Testis (tissue), 3 donors: Measurements from ENCODE around the gene LAMTOR1. TPM values are rescaled to one million over a fixed set of nuclear protein-coding genes. Genes with fewer than 3 reads are reported as not detected.

Experiments
- DNase-seq: peaks from one replicate; pipeline ENCODE4 v3.0.0-alpha.2; 2019
- H3K27ac ChIP-seq, 2 donors: fragments of 200-600 bp; sonication (generic); one replicate each; pipeline ENCODE4 v1.5.1; 2019
- H3K27me3 ChIP-seq: fragments of 200-600 bp; sonication (generic); one replicate; pipeline ENCODE4 v1.5.1; 2019
- H3K36me3 ChIP-seq: fragments of 200-600 bp; sonication (generic); one replicate; pipeline ENCODE4 v1.5.1; 2017; ENCODE audit warnings: low read depth; ENCODE audit errors: missing control alignments
- H3K4me1 ChIP-seq: fragments of 200-600 bp; sonication (generic); one replicate; pipeline ENCODE4 v1.5.1; 2019
- H3K4me3 ChIP-seq, 2 donors: fragments of 200-600 bp; sonication (generic); one replicate each; pipeline ENCODE4 v1.5.1; 2017 to 2019
- H3K9me3 ChIP-seq: fragments of 200-600 bp; sonication (generic); one replicate; pipeline ENCODE4 v1.5.1; 2017
- POLR2A ChIP-seq: fragments of 450-650 bp; IDR thresholded peaks from one replicate; pipeline ENCODE4 v1.6.1; 2017; ENCODE audit warnings: antibody characterized with exemption, mild to moderate bottlenecking, moderate library complexity
- WGBS, 2 donors: methylation state at CpG; one replicate each; pipeline ENCODE4 v1.1.5; 2018; 5-methylcytosine and 5-hydroxymethylcytosine counted together
- intact Hi-C: fragments of 100-400 bp; cut with DNase I; formaldehyde crosslinking; loops from one replicate; pipeline ENCODE4 v1.15.1; 2023; ENCODE audit warnings: low total_unique reads
- polyA plus RNA-seq: library from polyadenylated mRNA; stranded (reverse); fragments of 350-450 nt; fragmentation: Illumina TruSeq; extraction: RNeasy Lipid Tissue Mini Kit (QIAGEN cat#74804); gene quantifications from one replicate; pipeline ENCODE4 v1.2.3, GENCODE V29; 2014; ENCODE audit warnings: low read depth, low replicate concordance; ENCODE audit not compliant: insufficient read depth
- total RNA-seq, 2 donors: library from RNA; depleted of rRNA; stranded (reverse); fragments of >200 nt; gene quantifications; one replicate each; pipeline ENCODE4 v1.2.3, GENCODE V29; 2016
- TF ChIP-seq, protein P1 (sequence below), 3 experiments: fragments of 450-650 bp in 2 of 3; fragments of 200-600 bp in 1 of 3; sonication (generic) in 1 of 3; IDR thresholded peaks; one replicate each; pipeline ENCODE4 v1.5.1; 2016 to 2019; ENCODE audit warnings: antibody characterized with exemption in 3 of 3, mild to moderate bottlenecking in 2 of 3, moderate library complexity in 1 of 3

The LAMTOR1 gene
- total and polyA plus RNA-seq, 3 donors from 2014 or later = 86.9 to 107 (median 89.0) TPM

DNA sequence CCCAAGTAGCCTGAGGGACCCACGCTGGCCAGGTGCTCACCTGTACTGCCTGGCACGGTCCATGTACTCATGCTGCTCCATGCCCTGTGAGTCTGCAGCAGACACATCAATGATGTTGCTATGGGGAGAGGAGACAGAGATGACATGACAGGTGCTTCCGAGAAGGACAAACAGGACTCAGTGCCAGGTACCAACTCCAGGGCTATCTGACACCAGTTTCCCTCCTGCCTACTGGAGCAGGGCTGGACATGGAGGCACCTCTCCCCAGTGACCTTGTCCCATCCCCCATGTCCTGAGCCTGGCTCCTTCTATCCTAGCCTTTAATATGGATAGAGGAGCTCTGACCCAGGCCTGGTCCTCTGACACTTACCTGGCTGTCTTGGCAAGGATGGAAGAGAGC lies 4.4 kb downstream of the LAMTOR1 start:
- H3K4me1 ChIP-seq = peaks cover 21% of the 10 kb centered on the region
- no peaks in the 10 kb centered on the region for H3K27me3 ChIP-seq
- H3K27ac ChIP-seq = no peak overlapping the region
- H3K36me3 ChIP-seq = no peaks in the 10 kb centered on the region
- no peak overlapping the region for H3K4me3 ChIP-seq
- no peaks in the 10 kb centered on the region for H3K9me3 ChIP-seq
- TF ChIP-seq, protein P1, sequence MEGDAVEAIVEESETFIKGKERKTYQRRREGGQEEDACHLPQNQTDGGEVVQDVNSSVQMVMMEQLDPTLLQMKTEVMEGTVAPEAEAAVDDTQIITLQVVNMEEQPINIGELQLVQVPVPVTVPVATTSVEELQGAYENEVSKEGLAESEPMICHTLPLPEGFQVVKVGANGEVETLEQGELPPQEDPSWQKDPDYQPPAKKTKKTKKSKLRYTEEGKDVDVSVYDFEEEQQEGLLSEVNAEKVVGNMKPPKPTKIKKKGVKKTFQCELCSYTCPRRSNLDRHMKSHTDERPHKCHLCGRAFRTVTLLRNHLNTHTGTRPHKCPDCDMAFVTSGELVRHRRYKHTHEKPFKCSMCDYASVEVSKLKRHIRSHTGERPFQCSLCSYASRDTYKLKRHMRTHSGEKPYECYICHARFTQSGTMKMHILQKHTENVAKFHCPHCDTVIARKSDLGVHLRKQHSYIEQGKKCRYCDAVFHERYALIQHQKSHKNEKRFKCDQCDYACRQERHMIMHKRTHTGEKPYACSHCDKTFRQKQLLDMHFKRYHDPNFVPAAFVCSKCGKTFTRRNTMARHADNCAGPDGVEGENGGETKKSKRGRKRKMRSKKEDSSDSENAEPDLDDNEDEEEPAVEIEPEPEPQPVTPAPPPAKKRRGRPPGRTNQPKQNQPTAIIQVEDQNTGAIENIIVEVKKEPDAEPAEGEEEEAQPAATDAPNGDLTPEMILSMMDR (IDR thresholded peaks at IDR 0.05) = no peak
- no peak for TF ChIP-seq POLR2A
- intact Hi-C loops = no loop called here
- WGBS, 2 donors = 93 to 94% methylated on average over 3 of the region's 3 CpGs
- no peak for DNase-seq

DNA sequence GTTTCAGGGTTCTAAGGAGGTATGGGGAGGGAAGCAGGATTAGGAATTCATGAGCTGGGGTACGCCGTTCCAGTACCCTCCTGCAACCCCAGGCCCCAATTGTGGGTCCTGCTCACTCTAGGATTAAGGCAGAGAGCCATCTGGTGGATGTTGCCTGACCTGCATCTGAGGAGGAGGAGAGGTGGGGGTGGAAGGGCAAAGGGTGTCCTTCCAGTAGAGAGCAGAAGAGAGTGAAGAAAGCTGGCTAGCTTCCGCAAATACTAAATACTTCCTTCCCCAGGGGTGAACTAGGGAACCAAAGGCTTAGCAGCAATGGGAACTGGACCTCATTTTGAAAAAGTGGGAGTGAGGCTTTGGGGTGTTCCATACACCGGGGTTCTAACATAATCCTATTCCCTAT lies 11.8 kb downstream of the LAMTOR1 start:
- no peaks in the 10 kb centered on the region for H3K9me3 ChIP-seq
- no peak overlapping the region for H3K4me3 ChIP-seq
- TF ChIP-seq, protein P1 (IDR thresholded peaks at IDR 0.05) = peak; percentile 73 to 81 (median 74)
- TF ChIP-seq POLR2A = no peak
- H3K27me3 ChIP-seq = no peaks in the 10 kb centered on the region
- 54 to 65% methylated on average over 4 of the region's 4 CpGs for WGBS, 2 donors
- H3K36me3 ChIP-seq = no peaks in the 10 kb centered on the region
- peak; percentile 86 for DNase-seq
- H3K27ac ChIP-seq = no peak overlapping the region
- peaks cover 3% of the 10 kb centered on the region for H3K4me1 ChIP-seq
- intact Hi-C loops = no loop called here

DNA sequence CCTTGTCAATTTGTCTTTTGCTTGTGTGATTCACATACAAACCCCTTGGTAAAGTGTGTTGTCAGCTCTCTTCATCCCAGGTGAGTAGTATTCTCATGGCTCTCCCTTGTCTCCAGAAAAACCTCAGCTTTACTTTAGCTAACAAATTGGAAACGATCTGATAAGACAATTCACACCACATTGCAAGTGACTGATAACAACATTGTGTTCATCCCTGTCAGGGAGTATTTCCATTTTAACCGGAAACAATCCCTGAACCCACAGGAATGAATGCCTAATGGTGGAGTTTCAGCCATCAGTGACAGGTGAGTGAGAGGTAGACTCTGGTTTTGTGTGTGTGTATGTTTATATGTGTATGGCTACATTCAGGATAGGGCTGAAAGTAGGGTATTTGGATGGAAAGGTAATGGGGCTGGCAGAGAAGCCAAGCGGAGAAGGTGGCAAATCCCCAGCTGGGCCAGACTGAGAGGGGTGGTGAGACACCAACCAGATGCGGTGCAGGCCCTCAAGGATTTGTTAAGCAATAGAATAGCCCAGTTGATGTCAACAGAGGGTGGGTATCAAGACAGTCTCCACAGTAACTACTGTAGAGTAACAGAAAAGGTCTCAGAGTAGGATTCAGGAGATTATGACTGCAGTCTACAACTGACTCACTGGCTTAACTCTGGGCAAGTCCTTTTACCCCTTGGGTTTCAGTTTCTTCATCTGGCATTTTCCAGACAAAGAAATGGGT lies 14.9 kb downstream of the LAMTOR1 start:
- peaks cover 3% of the 10 kb centered on the region for H3K4me1 ChIP-seq
- no peaks in the 10 kb centered on the region for H3K27me3 ChIP-seq
- H3K4me3 ChIP-seq = no peak overlapping the region
- H3K36me3 ChIP-seq = no peaks in the 10 kb centered on the region
- no peaks in the 10 kb centered on the region for H3K9me3 ChIP-seq
- intact Hi-C loops = loop anchor here (5.0 kb wide), 1 partner anchor 61 kb away; no protein-coding TSS in a partner anchor
- TF ChIP-seq, protein P1 (IDR thresholded peaks at IDR 0.05) = no peak
- TF ChIP-seq POLR2A = no peak
- DNase-seq = no peak
- 87 to 88% methylated on average over 4 of the region's 4 CpGs for WGBS, 2 donors
- no peak overlapping the region for H3K27ac ChIP-seq

DNA sequence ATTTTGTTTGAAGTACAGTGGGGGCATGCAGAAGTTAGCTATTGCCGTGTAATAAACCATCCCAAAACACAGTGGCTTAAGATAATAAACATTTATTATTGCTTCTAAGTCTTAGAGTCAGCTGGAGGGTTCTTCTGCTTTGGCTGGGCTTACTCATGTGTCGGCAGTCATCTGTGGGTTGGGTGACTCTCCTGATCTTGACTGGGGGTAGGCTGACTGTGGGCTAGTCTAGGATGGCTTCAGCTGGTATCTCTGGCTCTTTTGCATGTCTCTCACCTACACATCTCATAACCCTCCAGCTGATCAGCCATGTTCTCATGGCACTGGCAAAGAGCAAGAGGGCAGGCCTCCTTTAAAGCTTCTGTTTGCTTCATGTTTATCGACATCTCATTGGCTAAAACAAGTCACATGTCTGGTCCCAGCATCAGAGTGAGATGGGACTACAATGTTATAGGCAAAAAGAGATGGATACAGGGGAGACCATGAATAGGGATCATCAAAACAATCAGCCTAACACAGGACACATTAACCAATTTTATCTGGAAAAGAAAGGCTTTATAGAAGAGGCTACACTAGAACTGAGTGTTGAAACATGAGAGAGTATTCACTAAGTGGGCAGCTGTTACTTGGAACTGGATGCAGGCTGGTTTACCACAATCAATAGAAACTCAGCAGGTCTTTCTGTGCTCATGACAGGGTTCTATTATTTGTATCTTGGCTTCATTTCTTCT lies 17.3 kb downstream of the LAMTOR1 start:
- TF ChIP-seq, protein P1 (IDR thresholded peaks at IDR 0.05) = no peak
- no peak for TF ChIP-seq POLR2A
- 91 to 92% methylated on average over 3 of the region's 3 CpGs for WGBS, 2 donors
- DNase-seq = no peak

More for the DNA sequence above, 17.3 kb downstream of the LAMTOR1 start:
- no peaks in the 10 kb centered on the region for H3K9me3 ChIP-seq
- intact Hi-C loops = loop anchor here (5.0 kb wide), 1 partner anchor 58 kb away; no protein-coding TSS in a partner anchor
- no peaks in the 10 kb centered on the region for H3K27me3 ChIP-seq
- H3K4me3 ChIP-seq = no peak overlapping the region
- no peak overlapping the region for H3K27ac ChIP-seq
- no peaks in the 10 kb centered on the region for H3K36me3 ChIP-seq
- peaks cover 11% of the 10 kb centered on the region for H3K4me1 ChIP-seq
